SJSA1 (cell line): Measurements from ENCODE around the gene AS3MT. TPM values are rescaled to one million over a fixed set of nuclear protein-coding genes. Genes with fewer than 3 reads are reported as not detected.

Source experiments
- DNase-seq, 2 experiments: peaks; one replicate each; pipeline ENCODE4 v3.0.0-alpha.2; 2015 to 2020; ENCODE audit warnings: low spot score in 2 of 2, low read depth in 1 of 2
- H3K27ac ChIP-seq: fragments of 250-450 bp; sonication (Bioruptor Pico); 2 replicates; pipeline ENCODE4 v1.5.1; 2020; ENCODE audit warnings: mild to moderate bottlenecking, moderate library complexity
- H3K27me3 ChIP-seq: fragments of 250-450 bp; sonication (Bioruptor Pico); replicated peaks from 2 replicates; pipeline ENCODE4 v1.5.1; 2020; ENCODE audit warnings: mild to moderate bottlenecking, moderate library complexity
- H3K36me3 ChIP-seq: fragments of 250-450 bp; sonication (Bioruptor Pico); 2 replicates; pipeline ENCODE4 v1.5.1; 2020; ENCODE audit warnings: mild to moderate bottlenecking
- H3K4me1 ChIP-seq: fragments of 250-450 bp; sonication (Bioruptor Pico); replicated peaks from 2 replicates; pipeline ENCODE4 v1.6.1; 2021; ENCODE audit warnings: mild to moderate bottlenecking
- H3K4me3 ChIP-seq: fragments of 250-450 bp; sonication (Bioruptor Pico); 2 replicates; pipeline ENCODE4 v1.5.1; 2020; ENCODE audit warnings: mild to moderate bottlenecking
- H3K9me3 ChIP-seq: fragments of 250-450 bp; sonication (Bioruptor Pico); replicated peaks from 2 replicates; pipeline ENCODE4 v1.5.1; 2020; ENCODE audit warnings: mild to moderate bottlenecking
- total RNA-seq: library from RNA; depleted of rRNA; stranded (reverse); fragments of >200 nt; shearing (Covaris generic); gene quantifications from 2 replicates; pipeline ENCODE4 v1.2.3, GENCODE V29; 2014; rRNA removed

Gene AS3MT
- total RNA-seq, 1 experiment from 2014 or later, result 0.45 TPM

DNA sequence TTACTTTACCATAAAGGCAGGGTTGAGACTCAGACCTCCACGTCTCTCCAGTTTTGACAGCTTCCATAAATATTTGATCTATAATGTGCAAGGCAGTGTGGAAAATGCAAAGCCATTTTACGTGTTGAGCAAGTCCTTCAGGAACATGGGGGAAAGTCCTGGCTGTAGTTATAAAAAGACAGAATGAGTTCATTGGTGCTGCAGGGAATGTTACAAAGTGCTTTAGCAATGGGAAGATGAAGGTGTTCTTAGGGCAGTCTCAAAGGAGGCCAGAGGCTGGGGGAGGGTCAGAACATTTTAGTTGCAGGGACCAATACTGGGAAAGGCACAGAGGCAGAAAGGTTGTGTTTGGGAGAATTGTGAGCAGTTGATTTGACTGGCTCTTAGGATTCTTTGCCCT is 76.7 kb downstream of the AS3MT start:
- Histone ChIP-seq H3K4me1 (no peaks in the 10 kb centered on the region), H3K27ac (no peak overlapping the region), H3K27me3 (no peaks in the 10 kb centered on the region), H3K4me3 (no peak overlapping the region), H3K9me3 (no peaks in the 10 kb centered on the region), H3K36me3 (no peaks in the 10 kb centered on the region)
- no peak for DNase-seq

DNA sequence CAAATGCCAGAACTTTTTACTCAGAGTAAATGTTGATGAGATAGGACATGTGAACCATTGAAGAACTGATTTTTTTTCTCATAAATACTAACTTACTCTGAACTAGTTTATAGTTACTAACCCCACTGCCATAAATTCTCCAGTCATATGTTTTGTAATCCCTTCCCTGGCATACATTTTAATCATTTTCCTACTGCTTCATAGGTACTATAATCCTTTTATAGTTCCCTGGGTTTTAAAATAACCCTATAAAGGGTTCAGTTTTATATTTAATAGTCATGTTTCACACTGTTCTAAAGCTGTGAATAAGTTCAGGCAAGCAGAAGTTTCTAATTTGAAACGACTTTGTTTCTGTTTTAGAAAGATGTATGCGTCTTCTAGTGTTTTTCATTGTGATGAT is 77.7 kb downstream of the AS3MT start:
- no peak overlapping the region for H3K27ac ChIP-seq
- H3K4me1 ChIP-seq, result no peaks in the 10 kb centered on the region
- DNase-seq, result no peak
- no peaks in the 10 kb centered on the region for H3K36me3 ChIP-seq
- H3K9me3 ChIP-seq, result no peaks in the 10 kb centered on the region
- no peak overlapping the region for H3K4me3 ChIP-seq
- H3K27me3 ChIP-seq, result no peaks in the 10 kb centered on the region

DNA sequence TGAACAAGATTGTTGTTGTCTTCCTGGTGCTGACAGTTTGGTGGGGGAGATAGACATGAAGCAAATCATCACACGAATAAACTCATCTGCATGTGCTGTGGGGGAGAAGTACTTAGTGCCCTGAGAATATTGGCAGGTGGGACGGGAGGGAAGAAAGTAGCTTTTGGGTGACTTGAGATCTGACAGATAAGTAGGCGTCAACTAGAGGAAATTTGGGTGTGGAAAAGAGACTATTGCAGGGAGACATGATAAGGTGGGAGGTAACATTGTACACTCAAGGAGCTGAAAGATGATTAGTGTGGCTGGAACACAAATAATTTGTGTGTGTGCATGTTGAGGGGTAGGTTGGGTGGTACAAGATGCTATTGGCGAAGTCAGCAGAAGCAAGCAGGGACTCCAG is 78.9 kb downstream of the AS3MT start:
- Histone ChIP-seq H3K9me3 (no peaks in the 10 kb centered on the region), H3K27ac (no peak overlapping the region), H3K27me3 (no peaks in the 10 kb centered on the region), H3K36me3 (no peaks in the 10 kb centered on the region), H3K4me1 (no peaks in the 10 kb centered on the region), H3K4me3 (no peak overlapping the region)
- no peak for DNase-seq

DNA sequence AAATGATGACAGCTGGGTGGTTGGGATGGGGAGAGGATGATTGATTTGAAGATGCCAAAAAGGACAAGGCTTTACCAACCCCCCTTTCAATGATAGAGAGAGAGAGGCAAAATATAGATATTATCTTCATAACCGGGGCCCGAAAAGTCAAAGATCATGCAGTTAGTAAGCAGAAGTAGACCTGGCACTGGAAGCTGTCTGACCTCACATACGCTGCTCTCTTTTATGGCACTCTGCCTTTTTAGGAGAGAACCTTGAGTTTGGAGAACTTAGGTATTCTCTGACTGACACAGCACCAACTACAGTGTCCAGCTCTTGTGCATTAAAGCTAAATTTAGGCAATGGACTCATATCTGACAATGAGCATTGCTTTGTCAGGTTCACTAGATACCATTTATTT is 79.5 kb downstream of the AS3MT start:
- no peak for DNase-seq
- Histone ChIP-seq H3K4me3 (no peak overlapping the region), H3K36me3 (no peaks in the 10 kb centered on the region), H3K27me3 (no peaks in the 10 kb centered on the region), H3K27ac (no peak overlapping the region), H3K4me1 (no peaks in the 10 kb centered on the region), H3K9me3 (no peaks in the 10 kb centered on the region)

DNA sequence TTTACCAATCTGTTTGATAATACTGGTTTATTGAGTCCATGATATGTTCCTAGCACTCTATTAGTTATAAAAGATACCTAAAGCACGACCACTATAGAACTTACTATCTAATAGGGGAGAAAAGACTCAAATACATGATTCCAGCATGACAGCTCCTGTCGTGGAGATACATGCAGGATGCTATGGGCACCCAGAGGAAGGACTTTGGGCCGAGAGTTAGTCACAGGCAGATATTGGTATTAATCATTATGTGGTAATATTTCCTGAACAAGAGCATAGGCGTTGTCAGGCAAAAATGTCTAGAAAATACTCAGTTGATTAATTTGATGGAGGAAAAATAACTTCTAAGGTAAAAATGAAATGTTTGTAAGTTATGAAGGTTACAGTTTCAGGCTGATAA is 80.6 kb downstream of the AS3MT start:
- no peak overlapping the region for H3K4me3 ChIP-seq
- no peaks in the 10 kb centered on the region for H3K36me3 ChIP-seq
- no peaks in the 10 kb centered on the region for H3K4me1 ChIP-seq
- H3K27me3 ChIP-seq, result no peaks in the 10 kb centered on the region
- H3K27ac ChIP-seq, result no peak overlapping the region
- DNase-seq, result no peak
- H3K9me3 ChIP-seq, result no peaks in the 10 kb centered on the region

DNA sequence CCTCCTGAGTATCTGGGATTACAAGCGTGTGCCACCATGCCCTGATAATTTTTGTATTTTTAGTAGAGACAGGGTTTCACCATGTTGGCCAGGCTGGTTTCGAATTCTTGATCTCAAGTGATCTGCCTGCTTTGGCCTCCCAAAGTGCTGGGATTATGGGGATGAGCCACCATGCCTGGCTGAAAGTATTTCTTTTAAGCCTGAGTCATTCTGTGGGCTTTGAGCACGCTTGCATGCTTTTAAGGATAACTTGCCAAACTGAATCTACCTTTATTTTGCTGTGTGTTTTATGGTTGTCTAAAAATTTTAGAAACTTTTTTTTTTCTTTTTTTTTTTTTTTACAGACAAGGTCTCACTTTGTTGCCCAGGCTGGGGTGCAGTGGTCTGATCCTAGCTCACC is 82.0 kb downstream of the AS3MT start:
- no peaks in the 10 kb centered on the region for H3K9me3 ChIP-seq
- H3K27ac ChIP-seq, result no peak overlapping the region
- no peaks in the 10 kb centered on the region for H3K27me3 ChIP-seq
- H3K4me1 ChIP-seq, result no peaks in the 10 kb centered on the region
- H3K4me3 ChIP-seq, result no peak overlapping the region
- no peaks in the 10 kb centered on the region for H3K36me3 ChIP-seq
- no peak for DNase-seq

Other genes with a start within 250 kb of the AS3MT start
- 77.2 and 93.3 TPM in 2 replicates for gene TRIM8, start 225.0 kb upstream of the AS3MT start, total RNA-seq
- 12.1 and 14.3 TPM in 2 replicates for gene ARL3, start 155.1 kb upstream of the AS3MT start, total RNA-seq
- gene SFXN2, start 154.8 kb upstream of the AS3MT start, total RNA-seq, result 1.1 and 3.1 TPM in 2 replicates
- 13.3 and 21.0 TPM in 2 replicates for gene WBP1L, start 125.5 kb upstream of the AS3MT start, total RNA-seq
- gene CYP17A1, start 32.1 kb upstream of the AS3MT start, total RNA-seq, result not detected in 2 replicates
- 31.9 and 41.9 TPM in 2 replicates for gene BORCS7, start 15.2 kb upstream of the AS3MT start, total RNA-seq
- 8.2 and 8.9 TPM in 2 replicates for gene CNNM2, start 48.8 kb downstream of the AS3MT start, total RNA-seq